Ectodermal cell (in vitro differentiated cells): ENCODE data around the gene CELF1.

Source experiments
- H3K27ac ChIP-seq: 2 replicates; pipeline ENCODE4 v1.7.0; 2013; ENCODE audit warnings: mild to moderate bottlenecking, low read depth, low read length; ENCODE audit not compliant: insufficient read depth, poor library complexity, severe bottlenecking
- H3K27me3 ChIP-seq: 2 replicates; pipeline ENCODE4 v1.7.0; 2013; ENCODE audit warnings: mild to moderate bottlenecking, low read length; ENCODE audit not compliant: insufficient read depth, control insufficient read depth, poor library complexity, severe bottlenecking
- H3K36me3 ChIP-seq: one replicate; pipeline ENCODE4 v1.7.0; 2013; ENCODE audit warnings: low read length; ENCODE audit not compliant: control insufficient read depth, insufficient read depth
- H3K4me1 ChIP-seq: one replicate; pipeline ENCODE4 v1.7.0; 2013; ENCODE audit warnings: low read length; ENCODE audit not compliant: control insufficient read depth, insufficient read depth
- H3K4me3 ChIP-seq: 2 replicates; pipeline ENCODE4 v1.7.0; 2013; ENCODE audit warnings: low read depth, low read length, control low read depth; ENCODE audit not compliant: insufficient read depth
- H3K9me3 ChIP-seq: 2 replicates; pipeline ENCODE4 v1.7.0; 2013; ENCODE audit warnings: mild to moderate bottlenecking, low read length, moderate library complexity; ENCODE audit not compliant: control insufficient read depth
- WGBS, 2 experiments: methylation state at CpG; one replicate each; pipeline ENCODE4 v1.1.7; 2013; ENCODE audit warnings: missing lambda C conversion rate in 2 of 2; 5-methylcytosine and 5-hydroxymethylcytosine counted together

The CELF1 gene

DNA sequence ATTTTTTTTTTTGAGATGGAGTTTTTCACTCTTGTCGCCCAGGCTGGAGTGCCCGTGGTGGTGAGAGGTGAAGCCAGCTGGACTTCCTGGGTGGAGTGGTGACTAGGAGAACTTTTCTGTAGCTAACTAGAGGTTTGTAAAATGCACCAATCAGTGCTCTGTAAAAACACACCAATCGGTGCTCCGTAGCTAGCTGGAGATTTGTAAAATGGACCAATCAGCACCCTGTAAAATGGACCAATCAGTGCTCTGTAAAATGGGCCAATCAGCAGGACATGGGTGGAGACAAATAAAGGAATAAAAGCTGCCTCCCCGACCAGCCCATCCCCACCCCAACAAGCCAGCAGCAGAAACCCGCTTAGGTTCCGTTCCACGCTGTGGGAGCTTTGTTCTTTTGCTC is 99.6 kb downstream of the CELF1 start:
- 94 to 96% methylated on average over 8 of the region's 8 CpGs for WGBS, 2 experiments
- Histone ChIP-seq H3K4me3 (no peak overlapping the region), H3K4me1 (no peaks in the 10 kb centered on the region), H3K36me3 (no peaks in the 10 kb centered on the region), H3K9me3 (no peaks in the 10 kb centered on the region), H3K27ac (no peak overlapping the region), H3K27me3 (no peaks in the 10 kb centered on the region)

DNA sequence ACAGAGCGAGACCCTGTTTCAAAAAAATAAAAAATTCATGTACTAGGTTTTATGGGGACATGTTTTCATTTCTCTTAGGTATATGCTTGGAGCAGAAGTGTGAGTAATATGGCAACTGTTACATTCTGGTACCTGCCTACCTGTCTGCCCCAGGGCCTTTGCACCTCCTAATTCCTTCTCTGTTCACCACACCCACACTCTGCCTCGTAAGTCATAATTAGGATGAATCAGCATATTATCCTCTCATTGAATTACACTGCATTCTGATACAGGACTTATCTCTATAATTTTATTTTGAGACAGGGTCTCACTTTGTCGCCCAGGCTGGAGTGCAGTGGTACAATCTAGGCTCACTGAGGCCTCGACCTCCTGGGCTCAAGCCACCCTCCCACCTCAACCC is 100.9 kb downstream of the CELF1 start:
- Histone ChIP-seq H3K27ac (no peak overlapping the region), H3K4me1 (no peaks in the 10 kb centered on the region), H3K9me3 (no peaks in the 10 kb centered on the region), H3K4me3 (no peak overlapping the region), H3K36me3 (no peaks in the 10 kb centered on the region), H3K27me3 (no peaks in the 10 kb centered on the region)
- WGBS, 2 experiments = 91 to 95% methylated on average over 4 of the region's 4 CpGs

DNA sequence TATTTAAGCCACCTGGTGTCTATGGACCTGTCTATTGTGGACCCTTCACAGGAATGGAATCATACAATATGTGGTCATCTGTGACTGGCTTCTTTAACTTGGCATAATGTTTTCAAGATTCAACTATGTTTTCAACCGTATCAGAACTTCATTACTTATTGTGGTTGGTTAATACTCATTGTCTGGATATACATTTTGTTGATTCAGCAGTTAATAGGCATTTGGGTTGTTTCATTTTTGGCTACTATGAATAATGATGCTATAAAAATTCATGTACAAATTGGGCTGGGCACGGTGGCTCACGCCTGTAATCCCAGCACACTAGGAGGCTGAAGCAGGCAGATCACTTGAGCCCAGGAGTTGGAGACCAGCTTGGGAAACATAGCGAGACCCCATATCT is 101.5 kb downstream of the CELF1 start:
- Histone ChIP-seq H3K4me3 (no peak overlapping the region), H3K9me3 (no peaks in the 10 kb centered on the region), H3K27ac (no peak overlapping the region), H3K27me3 (no peaks in the 10 kb centered on the region), H3K4me1 (no peaks in the 10 kb centered on the region), H3K36me3 (no peaks in the 10 kb centered on the region)
- WGBS, 2 experiments = 92 to 100% methylated on average over 3 of the region's 4 CpGs

DNA sequence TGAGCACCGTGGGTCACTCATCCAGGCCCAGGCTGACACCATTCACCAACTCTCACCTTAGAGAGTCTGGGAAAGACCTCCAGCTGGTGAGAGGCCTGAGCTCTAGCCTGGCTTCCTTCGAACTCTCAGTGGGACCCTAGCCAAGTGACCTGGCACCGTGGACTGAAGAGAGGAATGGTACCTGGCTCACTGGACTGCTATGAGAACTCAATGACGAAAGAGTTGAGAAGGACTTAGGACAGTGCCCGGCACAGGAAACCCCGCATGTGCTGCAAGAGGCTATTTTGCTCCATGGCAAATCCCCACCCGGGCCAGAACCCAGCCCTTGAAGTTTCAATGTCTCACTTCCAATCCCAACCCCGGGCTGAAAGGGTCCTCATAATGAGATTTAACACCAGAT is 103.4 kb downstream of the CELF1 start:
- H3K4me3 ChIP-seq = no peak overlapping the region
- no peaks in the 10 kb centered on the region for H3K4me1 ChIP-seq
- no peak overlapping the region for H3K27ac ChIP-seq
- H3K27me3 ChIP-seq = no peaks in the 10 kb centered on the region
- H3K9me3 ChIP-seq = no peaks in the 10 kb centered on the region
- 91 to 93% methylated on average over 7 to 8 of the region's 8 CpGs for WGBS, 2 experiments
- no peaks in the 10 kb centered on the region for H3K36me3 ChIP-seq

DNA sequence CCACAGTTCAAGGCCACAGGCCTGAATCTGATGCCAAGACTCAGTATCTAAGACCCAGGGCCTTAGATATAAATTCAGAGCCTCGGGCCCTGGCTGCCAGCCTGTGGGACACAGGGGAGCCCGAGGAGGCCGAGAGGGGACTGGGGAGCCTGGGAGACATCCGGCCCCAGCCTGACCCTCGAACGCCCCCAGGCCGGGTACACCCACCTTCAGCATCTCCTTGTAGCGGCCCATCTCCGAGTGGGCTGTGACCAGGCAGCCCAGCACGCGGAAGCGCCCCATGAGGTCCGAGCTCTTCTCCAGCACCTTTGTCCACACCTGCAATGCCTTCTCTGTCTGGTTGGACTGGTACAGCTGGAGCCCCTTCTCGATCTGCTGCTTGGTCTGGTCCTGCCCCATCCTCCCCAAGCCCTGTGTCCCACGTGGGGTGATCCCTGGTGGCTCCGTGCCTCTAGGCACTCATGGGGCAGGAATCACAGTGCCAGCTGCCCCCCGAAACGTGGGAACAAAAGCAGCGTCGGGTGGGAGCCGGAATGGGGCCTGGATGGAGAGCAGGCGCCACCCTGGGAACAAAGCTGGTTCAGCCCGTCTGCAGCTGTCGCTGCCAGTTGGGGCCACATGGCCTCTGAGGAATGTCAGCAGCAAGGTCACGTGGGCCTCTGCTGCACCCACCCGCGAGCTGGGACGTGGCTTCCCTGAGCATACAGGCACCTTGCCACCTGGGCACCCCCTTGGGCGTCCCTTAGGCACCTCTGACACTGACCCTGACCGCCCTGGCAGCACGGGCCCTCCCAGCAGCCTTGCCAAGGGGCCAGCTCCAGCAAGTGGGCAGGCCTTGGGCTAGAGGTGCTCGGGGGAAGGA is 104.1 kb downstream of the CELF1 start, which contains the start of gene RAPSN:
Gene RAPSN, minus strand, starts transcription at position 571 of the 862 bp plus-strand sequence. Its CDS starts 172 bp downstream, at position 399.
- Histone ChIP-seq H3K4me3 (no peak within 1 kb of the TSS), H3K27ac (no peak within 1 kb of the TSS), H3K36me3 (no peaks in the 10 kb centered on the region), H3K4me1 (no peaks in the 10 kb centered on the region), H3K27me3 (no peaks in the 10 kb centered on the region), H3K9me3 (no peaks in the 10 kb centered on the region)
- 90 to 92% methylated on average over 32 of the region's 32 CpGs for WGBS, 2 experiments

DNA sequence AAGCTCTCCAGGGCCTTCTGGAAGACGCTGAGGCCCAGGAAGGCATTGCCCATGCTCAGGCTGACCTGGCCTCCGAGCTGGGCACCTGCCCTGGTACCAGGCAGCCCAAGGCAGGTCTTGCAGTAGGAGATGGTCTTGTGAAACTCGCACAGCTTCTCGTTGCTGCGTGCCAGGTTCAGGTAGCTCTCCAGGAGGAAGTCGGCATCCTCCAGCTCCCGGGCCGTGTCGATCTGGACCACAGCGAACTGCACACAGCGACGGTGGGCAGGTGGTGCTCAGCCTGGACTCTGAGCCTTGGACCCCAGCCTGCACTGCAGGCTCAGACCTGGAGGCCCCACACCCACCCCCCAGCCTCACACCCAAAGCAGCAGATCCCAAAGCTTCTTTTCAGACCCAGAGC is 105.0 kb downstream of the CELF1 start:
- 93 to 96% methylated on average over 12 of the region's 12 CpGs for WGBS, 2 experiments
- H3K27ac ChIP-seq = no peak overlapping the region
- H3K4me3 ChIP-seq = no peak overlapping the region
- H3K36me3 ChIP-seq = no peaks in the 10 kb centered on the region
- no peaks in the 10 kb centered on the region for H3K4me1 ChIP-seq
- no peaks in the 10 kb centered on the region for H3K9me3 ChIP-seq
- no peaks in the 10 kb centered on the region for H3K27me3 ChIP-seq

DNA sequence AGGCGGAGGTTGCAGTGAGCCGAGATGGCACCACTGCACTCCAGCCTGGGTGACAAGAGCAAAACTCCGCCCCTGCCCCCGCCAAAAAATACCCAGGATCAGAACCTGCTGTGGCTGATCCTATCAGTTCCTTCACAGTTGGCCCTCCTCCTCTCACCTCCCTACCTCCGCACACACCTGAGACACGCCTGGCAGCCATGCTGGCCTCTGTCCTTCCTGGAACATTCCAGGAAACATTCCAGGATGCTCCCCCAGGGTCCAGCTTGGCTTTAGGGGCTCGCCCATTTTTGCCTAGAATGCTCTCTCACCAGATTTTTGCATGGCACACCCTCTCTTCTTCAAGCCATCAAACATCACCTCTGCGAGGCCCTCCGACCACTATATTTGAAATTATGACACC is 106.1 kb downstream of the CELF1 start:
- no peak overlapping the region for H3K27ac ChIP-seq
- no peaks in the 10 kb centered on the region for H3K27me3 ChIP-seq
- no peaks in the 10 kb centered on the region for H3K36me3 ChIP-seq
- H3K4me1 ChIP-seq = no peaks in the 10 kb centered on the region
- 92 to 96% methylated on average over 9 of the region's 9 CpGs for WGBS, 2 experiments
- H3K9me3 ChIP-seq = no peaks in the 10 kb centered on the region
- H3K4me3 ChIP-seq = no peak overlapping the region

DNA sequence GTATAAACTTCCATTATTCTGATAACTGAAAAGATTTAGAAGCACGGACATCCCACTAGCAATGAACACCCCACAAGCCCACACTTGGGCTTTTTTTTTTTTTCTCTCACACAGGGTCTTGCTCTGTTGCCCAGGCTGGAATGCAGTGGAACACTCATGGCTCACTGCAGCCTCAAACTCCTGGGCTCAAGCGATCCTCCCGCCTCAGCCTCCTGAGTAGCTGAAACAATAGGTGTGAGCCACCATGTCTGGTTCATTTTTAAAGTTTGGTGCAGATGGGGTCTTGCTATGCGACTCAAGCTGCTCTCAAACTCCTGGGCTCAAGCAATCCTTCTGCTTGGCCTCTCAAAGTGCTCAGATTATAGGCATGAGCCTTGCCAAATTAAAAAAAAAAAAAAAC is 107.1 kb downstream of the CELF1 start:
- Histone ChIP-seq H3K4me1 (no peaks in the 10 kb centered on the region), H3K27ac (no peak overlapping the region), H3K36me3 (no peaks in the 10 kb centered on the region), H3K9me3 (no peaks in the 10 kb centered on the region), H3K27me3 (no peaks in the 10 kb centered on the region), H3K4me3 (no peak overlapping the region)
- 81 to 94% methylated on average over 4 of the region's 4 CpGs for WGBS, 2 experiments

DNA sequence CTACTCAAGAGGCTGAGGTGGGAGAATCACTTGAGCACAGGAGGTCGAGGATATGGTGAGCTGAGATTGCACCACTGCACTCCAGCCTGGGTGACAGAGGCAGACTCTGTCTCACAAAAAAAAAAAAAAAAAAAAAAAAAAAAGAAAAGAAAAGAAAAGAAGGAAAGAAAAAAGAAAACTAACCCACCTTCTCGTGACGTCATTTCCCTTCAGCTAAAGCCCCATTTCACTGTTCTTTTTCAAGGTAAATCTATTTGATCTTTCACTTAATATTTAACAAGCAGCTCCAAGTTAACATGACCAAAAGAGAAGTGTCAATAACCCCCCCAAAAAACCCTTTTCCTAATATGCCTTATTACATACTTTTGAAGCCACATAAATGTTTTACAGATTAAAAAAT is 109.1 kb downstream of the CELF1 start:
- Histone ChIP-seq H3K27ac (no peak overlapping the region), H3K27me3 (no peaks in the 10 kb centered on the region), H3K4me3 (no peak overlapping the region), H3K9me3 (no peaks in the 10 kb centered on the region), H3K4me1 (no peaks in the 10 kb centered on the region), H3K36me3 (no peaks in the 10 kb centered on the region)
- WGBS, 2 experiments = 85 to 96% methylated on average over 3 of the region's 3 CpGs

DNA sequence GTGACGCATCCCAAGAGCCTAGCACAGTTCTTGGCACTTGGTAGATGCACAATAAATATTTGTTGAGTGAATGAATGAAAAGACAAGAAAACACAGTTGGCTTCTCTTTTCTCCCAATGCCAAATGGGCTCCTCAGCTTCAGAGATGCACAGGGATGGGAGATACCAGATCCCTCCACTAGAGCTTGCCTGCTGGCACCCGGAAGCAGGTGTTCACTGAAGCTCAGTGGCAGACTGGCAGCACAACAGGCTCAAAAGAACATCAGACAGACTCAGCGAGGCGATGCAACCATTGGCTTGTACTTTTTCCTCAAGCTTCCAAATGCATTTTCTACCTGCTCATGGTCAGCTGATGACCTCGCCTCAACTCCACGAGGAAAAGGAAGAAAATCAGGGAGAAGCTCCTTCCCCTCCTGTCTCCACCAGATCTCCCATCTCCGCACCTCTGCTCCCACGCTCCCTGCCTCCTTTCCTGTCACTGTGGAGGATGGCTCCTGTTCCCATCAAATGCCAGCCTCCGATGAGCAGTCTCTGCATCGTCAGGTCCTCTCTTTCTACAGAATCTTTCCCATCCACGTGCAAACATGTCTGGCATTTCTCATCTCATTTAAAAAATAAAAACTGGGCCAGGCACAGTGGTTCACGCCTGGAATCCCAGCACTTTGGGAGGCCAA is 109.8 kb downstream of the CELF1 start:
- no peaks in the 10 kb centered on the region for H3K9me3 ChIP-seq
- H3K4me3 ChIP-seq = no peak overlapping the region
- H3K4me1 ChIP-seq = no peaks in the 10 kb centered on the region
- 90% methylated on average over 12 of the region's 12 CpGs for WGBS, 2 experiments
- no peak overlapping the region for H3K27ac ChIP-seq
- H3K36me3 ChIP-seq = no peaks in the 10 kb centered on the region
- H3K27me3 ChIP-seq = no peaks in the 10 kb centered on the region
